DMS79 (cell line): ENCODE measurements around the gene LRP10.
A peak's percentile ranks its signal among the peaks of the same experiment; 100 is the strongest.
"Not testable (repeated sequence)": the region's sequence is repeated elsewhere in the genome, so short reads cannot be mapped to it uniquely, and the experiment has no call there.

ENCODE experiments used
- DNase-seq: peaks from one replicate; lab custom pipeline; 2025; lab: John Stamatoyannopoulos, UW

The LRP10 gene

GRCh38 chr14:22871224-22872032 lies at the start of gene LRP10:
LRP10 (plus strand) TSS chr14:22871740; CDS start chr14:22872304, 564 bp downstream.
- DNase-seq = peak; percentile 74

GRCh38 chr14:22822016-22822570 lies 49.4 kb upstream of the LRP10 start:
- DNase-seq = no peak

GRCh38 chr14:22822571-22823098 lies 48.9 kb upstream of the LRP10 start:
- DNase-seq = no peak

GRCh38 chr14:22824711-22825359 lies 46.7 kb upstream of the LRP10 start:
- DNase-seq = no peak

- DNase-seq = not testable (repeated sequence)
Observed at GRCh38 chr14:22829076-22829660, 42.4 kb upstream of the LRP10 start.

- DNase-seq = peak; percentile 93
Observed at GRCh38 chr14:22829661-22830442, 41.7 kb upstream of the LRP10 start, which contains the start of gene MRPL52. MRPL52 (plus strand) TSS chr14:22829887; CDS start chr14:22829913, 26 bp downstream.

- DNase-seq = no peak
Observed at GRCh38 chr14:22830443-22831010, 41.0 kb upstream of the LRP10 start.

- no peak for DNase-seq
Observed at GRCh38 chr14:22835505-22835904, 36.0 kb upstream of the LRP10 start.

GRCh38 chr14:22836301-22837113 lies 35.0 kb upstream of the LRP10 start, which contains the start of gene MMP14:
MMP14 (plus strand) TSS chr14:22836585; CDS start chr14:22836818, 233 bp downstream.
- peak; percentile 18 for DNase-seq

GRCh38 chr14:22837114-22837749 lies 34.3 kb upstream of the LRP10 start:
- DNase-seq = peak; percentile 31

GRCh38 chr14:22837750-22838538 lies 33.6 kb upstream of the LRP10 start:
- DNase-seq = no peak

GRCh38 chr14:22838631-22839041 lies 32.9 kb upstream of the LRP10 start:
- no peak for DNase-seq

GRCh38 chr14:22839159-22839779 lies 32.3 kb upstream of the LRP10 start:
- DNase-seq = no peak

GRCh38 chr14:22841311-22841710 lies 30.2 kb upstream of the LRP10 start:
- DNase-seq = no peak

GRCh38 chr14:22841769-22842168 lies 29.8 kb upstream of the LRP10 start:
- DNase-seq = no peak

GRCh38 chr14:22842211-22843122 lies 29.1 kb upstream of the LRP10 start:
- no peak for DNase-seq
